Measurements from ENCODE around the gene FIBP.

FIBP gene

DNA sequence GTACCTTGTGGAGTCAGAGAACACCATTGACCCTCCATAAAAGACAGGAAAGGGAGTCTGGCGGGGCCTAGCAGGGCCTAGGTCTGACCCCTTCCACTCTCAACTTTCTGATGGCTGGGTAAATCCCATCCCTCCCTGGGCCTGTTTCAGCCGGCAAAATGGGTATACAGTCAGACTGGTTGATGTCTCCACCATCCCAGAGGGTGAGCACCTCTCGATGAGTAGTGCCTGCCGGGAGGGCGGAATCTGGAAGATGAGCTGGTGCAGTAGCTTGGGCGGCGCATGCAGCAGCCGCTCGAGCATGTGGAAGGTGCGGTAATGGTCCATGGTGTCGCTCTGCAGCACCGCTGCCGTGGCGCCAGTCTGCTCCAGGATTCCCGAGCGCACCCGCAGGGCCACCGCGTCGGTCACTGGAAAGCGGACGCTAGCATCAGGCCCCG is 528 bp downstream of the FIBP start:
- DNase-seq, result no peak

DNA sequence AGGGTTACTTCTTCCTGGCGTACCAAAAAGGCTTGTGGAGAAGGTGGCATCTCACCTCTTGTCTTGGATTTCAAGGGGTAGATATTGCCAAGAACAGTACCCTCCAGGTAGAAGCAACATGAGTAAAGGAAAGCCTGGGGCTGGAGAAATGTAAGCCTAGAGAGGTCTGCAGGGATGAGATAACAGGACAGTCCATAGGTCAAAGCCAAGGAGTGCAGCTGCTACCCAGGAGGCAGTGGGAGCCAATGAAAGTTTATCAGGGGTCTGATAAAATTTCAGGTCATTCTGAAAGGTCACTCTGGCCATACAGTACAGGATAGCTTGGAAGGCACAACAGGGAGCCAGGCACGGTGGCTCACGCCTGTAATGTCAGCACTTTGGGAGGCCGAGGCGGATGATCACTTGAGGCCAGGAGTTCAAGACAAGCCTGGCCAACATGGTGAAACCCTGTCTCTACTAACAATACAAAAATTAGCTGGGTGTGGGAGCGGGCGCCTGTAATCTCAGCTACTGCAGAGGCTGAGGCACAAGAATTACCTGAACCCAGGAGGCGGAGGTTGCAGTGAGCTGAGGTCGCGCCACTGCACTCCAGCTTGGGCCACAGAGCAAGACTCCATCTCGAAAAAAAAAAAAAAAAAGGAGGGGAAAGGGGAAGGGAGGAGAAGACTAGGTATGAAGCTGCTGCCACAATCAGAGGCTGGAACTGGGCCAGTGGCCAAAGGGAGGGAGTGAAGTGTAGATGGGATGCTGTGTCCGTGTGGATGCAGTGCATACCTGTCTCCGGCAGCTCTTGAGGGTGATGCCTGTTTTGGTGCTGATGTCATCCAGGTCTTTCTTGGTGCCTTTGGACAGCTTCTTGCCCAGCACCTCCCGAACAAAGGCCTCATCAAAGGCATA is 1.2 kb downstream of the FIBP start:
- DNase-seq, result no peak

DNA sequence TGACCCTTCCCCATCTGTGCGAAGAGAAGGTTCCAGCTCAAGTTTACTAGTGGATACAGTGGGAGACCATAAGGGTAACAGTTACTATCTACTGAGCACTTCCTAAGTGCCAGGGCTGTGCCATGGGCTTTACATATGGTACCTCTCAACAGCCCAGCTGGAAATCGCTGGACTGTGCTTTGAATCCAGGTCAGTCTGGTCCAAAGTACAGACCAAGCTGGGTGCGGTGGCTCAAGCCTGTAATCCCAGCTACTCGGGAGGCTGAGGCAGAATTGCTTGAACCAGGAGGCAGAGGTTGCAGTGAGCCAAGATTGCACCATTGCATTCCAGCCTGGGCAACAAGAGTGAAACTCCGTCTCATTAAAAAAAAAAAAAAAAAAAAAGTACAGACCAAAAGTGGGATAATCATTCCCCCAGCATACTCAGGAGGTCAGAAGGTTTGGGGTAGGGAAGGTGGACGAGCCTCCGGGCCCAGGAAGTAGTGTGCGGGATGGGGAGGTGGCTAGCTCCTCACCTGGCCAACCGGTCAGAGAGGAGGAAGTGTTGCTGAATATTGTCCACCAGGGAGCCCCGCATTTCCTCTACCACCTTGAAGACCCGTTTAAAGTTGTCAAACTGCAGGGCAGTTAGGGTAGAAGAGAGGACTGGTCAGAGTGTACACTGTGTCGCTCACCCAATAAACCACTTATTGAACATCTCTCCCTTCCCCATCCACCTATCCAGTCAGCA is 2.3 kb downstream of the FIBP start:
- no peak for DNase-seq

DNA sequence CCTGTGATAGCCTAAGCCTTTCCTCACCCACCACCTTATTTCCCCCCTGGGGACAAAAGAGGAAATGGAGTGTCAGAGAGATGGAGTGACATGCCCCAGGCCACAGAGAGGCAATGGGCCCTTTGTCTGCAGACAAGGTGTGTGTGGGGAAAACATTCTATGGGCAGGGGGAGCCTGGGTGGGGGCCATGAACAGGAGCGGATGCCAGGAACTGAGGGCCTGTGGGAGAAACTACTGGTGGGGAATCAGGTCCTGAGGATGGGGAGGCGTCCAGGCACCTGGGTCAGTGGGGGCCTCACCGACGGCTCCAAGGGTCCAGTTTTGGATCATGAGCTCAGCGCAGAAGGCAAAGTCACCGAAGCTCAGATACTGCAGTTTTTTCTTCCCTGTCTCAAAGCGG is 3.0 kb downstream of the FIBP start:
- no peak for DNase-seq

DNA sequence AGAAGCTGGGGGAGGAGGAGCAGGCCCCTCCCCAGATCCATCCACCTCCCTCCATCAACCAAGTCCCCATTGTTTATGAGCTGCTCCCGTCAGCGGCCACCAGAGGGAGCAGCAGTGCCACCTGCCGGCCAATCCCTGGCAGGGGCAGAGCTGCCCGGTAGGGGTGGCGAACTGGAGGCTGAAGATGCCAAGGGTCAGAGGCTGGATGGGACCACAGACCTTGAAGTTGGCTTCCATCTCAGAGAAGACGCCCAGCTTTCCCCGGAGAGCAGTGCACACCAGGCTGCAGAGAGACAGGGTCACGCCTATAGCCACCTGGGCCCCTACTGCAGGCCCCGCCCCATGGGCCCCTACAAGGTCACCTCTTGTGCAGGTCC is 3.6 kb downstream of the FIBP start:
- peak; percentile 53 for DNase-seq

DNA sequence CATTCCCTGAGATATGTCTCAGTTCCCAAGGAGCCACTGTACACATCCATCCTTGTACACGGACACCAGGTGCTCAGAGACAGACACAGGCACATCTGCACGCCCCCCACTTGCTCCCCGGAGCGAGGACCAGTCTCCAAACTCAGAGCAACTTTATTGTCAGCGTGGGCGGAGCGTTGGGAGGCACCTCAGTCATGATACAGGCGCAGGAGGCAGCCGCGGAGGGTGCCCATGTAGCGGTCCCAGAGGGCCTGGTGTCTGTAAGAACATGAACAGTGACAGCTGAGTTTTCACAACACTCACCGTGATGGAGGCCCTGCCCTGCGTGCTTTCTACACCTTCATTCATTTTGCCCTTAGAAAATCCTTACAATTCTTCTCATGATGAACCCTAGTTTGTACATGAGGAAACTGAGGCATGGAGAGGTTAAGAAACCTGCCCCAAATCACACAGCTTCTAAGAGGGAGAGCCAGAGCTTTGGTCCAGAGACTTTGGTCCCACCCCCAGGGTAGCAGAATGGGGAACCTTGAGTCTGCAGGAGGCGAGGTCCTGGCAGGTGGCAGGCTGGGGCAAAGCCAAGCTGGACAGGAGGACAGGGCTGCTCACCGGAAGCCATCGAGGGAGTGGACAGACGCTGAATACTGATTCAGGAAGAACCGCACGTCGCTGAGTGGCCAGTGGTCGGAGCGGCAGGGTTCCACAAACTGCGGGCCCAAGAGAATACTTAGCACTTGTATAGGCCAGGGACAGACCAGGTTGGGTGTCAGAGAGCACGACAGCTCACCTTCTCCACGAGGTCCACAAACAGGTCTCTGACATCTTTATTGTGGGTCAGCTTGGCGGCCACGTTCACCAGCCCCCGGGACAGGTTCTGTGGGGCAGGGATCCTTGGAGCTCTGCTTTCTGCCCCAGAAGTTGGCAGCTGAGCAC is 4.2 kb downstream of the FIBP start:
- no peak for DNase-seq

DNA sequence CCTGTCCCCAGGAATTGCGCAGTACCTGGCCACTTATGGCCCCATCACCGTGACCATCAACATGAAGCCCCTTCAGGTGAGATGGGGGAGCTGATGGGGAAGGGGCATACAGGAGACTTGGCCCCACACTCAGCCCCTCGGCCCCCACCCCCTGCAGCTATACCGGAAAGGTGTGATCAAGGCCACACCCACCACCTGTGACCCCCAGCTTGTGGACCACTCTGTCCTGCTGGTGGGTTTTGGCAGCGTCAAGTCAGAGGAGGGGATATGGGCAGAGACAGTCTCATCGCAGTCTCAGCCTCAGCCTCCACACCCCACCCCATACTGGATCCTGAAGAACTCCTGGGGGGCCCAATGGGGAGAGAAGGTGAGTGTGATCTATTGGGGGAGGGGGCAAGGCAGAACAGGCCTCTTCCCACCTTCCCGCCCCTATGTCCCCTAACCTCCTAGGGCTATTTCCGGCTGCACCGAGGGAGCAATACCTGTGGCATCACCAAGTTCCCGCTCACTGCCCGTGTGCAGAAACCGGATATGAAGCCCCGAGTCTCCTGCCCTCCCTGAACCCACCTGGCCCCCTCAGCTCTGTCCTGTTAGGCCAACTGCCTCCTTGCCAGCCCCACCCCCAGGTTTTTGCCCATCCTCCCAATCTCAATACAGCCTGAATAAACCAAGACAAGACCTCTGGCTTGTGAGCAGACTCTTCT is 5.1 kb downstream of the FIBP start:
- DNase-seq, result no peak

DNA sequence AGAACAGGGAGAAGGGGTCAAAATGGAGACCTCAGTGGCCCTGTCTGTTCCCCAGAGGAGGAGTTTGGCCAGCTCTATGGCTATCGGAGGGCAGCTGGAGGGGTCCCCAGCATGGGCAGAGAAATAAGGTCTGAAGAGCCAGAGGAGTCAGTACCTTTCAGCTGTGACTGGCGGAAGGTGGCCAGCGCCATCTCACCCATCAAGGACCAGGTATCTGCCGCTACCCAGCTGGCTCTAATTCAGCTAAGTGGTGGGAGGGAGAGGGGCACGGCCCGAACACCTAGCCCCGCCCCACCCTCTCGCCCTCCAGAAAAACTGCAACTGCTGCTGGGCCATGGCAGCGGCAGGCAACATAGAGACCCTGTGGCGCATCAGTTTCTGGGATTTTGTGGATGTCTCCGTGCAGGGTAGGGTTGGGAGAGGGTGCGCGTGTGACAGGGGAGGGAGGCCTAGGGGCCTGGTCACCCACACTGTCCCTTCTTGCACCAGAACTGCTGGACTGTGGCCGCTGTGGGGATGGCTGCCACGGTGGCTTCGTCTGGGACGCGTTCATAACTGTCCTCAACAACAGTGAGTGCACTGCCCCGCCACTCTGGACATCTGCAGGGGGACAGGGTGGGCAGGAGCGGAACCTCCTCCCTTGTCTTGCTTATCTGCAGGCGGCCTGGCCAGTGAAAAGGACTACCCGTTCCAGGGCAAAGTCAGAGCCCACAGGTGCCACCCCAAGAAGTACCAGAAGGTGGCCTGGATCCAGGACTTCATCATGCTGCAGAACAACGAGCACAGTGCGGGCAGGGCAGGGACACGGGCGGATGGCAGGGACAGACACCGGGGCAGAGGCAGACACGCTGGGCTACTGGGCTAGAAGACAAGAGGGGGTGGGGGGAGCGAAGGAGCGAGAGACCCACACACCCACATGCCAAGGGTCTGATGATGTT is 5.9 kb downstream of the FIBP start:
- DNase-seq, result no peak

DNA sequence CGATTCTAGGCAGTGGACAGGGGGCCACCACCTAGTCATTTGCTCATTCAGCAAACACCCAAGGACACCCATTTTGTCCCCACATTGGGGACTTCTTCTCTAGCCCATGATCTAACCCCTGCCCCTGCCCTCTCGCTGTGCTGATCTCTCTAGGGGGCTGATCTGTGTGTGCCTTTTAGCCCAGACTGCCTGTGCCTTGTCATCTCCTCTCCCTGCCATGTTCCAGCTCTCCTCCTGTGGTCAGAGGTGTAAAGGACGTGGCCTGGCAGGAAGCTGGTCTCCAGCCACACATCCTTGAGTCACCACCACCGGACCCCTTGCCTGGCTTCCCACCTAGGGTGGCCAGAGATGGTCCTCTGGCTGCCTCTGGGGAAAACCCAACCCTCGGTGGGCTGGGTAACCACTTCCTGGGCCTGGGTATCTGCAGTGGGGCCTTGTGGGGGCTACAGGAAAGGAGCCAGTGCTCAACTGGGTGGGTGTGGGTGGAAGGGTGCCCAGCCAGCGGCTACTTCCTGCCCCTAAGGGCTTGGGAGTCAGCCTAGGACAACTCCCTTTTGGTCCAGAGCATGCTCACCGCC is 7.3 kb downstream of the FIBP start:
- no peak for DNase-seq

DNA sequence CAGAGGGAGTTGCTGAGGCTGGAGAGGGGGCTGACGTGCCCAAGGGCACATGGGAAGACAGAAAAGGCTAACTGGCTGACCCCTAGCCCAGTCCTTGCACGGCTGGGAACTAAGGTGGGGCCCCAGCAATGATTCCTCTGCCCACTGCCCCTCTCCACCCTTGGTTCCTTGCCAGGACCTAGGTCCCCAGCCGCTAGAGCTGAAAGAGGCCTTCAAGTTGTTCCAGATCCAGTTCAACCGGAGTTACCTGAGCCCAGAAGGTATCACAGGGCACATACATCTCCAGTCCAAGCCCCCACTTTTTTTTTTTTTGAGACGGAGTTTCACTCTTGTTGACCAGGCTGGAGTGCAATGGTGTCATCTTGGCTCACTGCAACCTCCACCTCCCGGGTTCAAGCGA is 8.2 kb downstream of the FIBP start:
- DNase-seq, result no peak

DNA sequence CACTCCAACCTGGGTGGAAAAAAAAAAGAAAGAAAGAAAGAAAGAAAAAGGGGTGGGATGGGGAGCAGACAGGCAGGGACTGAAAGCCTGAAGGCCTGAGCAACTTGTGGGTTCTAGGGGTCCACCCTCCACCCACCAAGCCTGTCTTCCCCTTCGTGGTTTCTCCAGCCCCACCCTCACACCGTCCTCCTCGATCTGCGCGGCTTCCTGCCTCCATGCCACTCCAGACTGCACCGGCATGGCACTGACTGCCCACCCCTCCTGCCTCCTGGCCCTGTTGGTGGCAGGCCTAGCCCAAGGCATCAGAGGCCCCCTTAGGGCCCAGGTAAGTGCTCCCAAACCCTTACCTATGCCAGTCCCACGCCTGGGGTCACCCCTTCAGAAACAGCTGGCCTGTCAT is 8.7 kb downstream of the FIBP start, which contains the start of gene CTSW:
TSS of gene CTSW (plus strand) at position 221 of the 400 bp plus-strand sequence. CDS start at position 239, 18 bp downstream.
- no peak for DNase-seq

DNA sequence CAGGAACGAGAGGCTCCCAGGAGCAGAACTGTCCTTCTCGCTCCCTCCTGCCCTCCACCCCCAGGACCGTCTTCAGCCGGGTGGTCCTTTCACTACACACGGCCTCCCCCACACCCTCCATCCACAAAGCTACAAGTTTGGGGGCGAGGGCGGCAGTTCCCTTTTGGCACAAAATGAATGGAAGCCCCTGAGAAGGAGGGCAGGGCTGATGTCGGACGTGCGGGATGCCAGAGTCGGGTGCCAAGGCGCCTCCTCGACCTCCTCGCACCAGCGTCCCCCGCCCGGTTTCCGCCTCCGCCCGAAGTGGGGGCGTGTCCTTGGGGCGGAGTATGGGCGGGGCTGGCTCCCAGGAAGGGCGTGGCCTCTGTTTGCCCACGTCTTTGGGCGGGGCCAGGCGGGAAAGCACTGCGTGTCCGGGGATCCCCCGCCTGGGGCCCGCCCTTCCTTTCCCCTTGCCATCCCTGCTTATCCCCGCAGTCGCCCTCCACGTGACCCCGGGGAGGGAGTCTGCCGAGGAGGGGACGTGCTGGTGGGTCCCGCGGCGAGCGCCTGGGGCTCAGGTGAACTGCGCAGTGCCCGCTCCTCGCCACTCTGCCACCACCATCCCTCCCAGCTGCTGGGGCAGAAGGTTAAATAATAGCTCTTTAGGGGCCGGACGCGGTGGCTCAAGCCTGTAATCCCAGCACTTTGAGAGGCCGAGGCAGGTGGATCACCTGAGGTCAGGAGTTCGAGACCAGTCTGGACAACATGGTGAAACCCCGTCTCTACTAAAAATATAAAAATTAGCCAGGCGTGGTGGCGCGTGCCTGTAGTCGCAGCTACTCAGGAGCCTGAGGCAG is 14.7 kb downstream of the FIBP start:
- DNase-seq, result peak; percentile 87

DNA sequence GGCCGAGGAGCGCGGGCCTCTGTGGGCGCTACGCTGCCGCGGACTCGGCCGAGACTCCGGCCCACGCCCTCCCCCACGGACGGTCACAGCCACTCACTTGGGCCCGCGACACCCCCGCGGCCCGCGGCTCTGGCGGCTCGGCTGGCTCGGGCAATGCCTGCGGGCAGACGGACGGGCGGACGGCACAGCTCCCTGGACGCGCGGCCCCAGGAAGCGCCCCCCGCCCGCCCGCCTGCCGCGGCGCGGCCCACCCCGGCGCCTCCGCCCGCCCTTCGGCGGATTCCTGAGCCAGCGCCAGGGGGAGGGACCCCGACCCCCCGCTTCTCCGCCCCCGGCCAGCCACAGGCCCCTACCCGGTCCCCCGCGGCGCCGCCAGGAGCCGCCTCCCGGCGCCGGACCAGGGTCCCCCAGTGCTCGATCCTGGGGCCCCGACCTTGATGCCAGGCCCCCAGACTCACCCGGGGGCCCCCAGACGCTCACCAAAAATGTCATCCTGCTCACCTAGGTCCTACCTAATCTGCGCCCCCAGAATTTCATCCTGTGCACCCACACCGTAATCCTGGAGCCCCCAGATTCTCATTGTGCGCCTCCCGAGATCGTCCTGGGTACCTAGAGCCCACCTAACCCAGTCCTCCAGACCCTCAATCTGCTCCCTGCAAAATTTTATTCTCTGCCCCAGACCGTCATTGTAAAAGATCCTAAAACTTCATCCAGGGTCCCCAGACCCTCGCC is 15.5 kb downstream of the FIBP start, which contains the start of gene EFEMP2:
TSS of gene EFEMP2 (minus strand) at position 215 of the 732 bp plus-strand sequence. CDS start 446 bp downstream, outside the sequence.
- no peak for DNase-seq

DNA sequence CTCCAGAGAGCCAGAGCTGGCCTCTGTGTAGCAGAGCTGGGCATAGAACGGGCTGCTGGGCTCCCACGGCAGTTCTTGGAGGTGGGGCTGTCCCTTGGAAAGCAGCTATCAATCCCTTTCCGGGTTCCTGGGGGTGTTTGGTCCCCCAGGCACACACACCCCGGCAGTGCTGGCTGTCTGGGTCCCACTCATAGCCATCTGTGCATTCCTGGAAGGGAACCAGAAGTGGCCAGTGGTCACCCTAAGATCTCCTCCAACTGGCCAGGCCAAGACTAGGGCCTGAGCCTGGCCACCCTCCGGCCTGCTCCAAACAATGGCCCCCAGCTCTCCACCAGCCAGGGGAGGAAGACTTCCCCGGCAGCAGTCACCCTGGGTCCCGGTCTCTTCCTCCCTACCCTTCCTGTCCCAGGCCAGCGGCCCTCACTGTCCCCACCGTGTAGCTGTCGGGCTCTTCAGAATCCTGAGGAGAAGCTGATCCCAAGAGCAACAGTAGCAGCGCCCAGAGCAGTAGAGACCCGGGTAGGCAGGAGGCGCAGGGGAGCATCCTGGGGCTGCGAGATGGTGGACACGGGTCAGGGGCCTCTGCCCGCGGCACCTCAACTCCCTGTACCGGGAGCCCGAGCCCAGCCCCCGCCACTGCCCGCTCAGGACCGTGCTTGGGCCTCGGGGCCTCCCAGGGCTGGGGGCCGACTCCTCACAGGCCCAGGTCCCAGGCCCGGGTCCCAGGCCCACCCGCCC is 16.3 kb downstream of the FIBP start:
- no peak for DNase-seq

DNA sequence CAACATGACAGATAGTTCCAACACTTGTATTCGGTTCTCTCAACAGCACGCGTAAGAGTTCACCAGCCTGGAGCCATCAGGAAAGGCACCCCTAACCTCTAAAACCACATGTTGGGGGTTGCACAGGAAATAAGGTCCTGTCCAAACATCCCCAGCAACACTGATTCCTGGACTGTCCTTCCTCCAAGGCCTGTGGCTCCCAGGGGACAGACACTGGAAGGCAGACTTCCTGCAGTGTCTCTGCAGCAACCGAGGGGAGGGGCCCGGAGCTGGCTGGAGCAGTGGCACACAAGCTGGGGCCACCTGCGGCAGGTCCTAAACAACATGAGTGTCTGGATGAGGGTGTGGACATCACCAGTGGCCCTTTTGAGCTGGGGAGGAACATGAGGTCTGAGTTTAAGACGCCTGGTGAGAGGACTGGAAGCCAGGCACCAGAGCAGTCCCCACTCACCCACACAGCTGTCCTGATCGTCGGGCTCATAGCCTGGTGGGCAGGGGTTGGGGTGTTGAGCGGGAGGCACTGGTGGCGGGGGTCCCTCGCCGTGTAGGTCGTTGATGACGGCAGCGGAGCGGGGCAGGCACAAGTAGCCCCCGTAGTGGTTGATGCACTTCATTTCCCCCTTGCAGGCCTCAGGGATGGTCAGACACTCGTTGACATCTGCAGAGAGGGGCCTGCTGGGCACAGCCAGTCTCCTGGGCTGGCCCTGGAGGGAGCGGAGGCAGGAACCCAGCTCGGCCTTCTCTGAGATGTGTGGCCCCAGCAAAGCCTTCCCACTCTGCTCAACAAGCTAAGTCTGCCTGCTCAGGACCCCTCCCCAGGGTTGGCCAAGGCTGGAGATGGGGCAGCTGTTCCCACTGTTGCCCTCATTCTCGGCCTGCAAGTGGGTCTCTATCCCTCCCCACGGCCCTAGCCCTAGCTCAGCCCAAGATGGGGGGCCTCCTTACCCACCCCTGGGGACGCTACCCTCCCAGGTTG is 17.3 kb downstream of the FIBP start:
- DNase-seq, result peak; percentile 25

DNA sequence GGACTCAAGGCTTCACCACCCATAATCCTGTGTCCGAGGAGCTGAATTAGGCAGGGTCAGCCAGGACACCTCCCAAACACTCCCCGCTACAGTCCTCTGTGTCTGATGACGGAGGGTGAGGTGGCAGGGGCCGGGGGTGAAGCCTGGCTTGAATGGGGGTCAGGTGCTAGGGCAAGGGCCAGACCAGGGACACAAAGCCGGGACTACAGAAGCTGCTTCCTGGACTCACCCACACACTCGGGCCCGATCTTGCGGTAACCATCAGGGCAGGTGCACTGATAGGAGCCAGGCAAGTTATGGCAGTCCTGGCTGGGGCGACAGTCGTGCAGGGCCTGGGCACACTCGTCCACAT is 18.0 kb downstream of the FIBP start:
- DNase-seq, result no peak

Data from NCI-H510A treated with DMSO at 0.1 percent for 48 hours (cell line).